Uterus (tissue), 4 donors: Measurements from ENCODE around the gene TFPI2. TPM values are rescaled to one million over a fixed set of nuclear protein-coding genes. Genes with fewer than 3 reads are reported as not detected.

Experiments
- DNase-seq, 2 donors: peaks; one replicate each; pipeline ENCODE4 v3.0.0-alpha.2; 2019 to 2020
- H3K27ac ChIP-seq, 2 donors: fragments of 200-600 bp; sonication (generic); 1 replicate in 1 of 2; 2 replicates in 1 of 2; pipeline ENCODE4 v1.5.1; 2016 to 2018
- H3K27me3 ChIP-seq, 2 donors: fragments of 200-600 bp; sonication (generic); one replicate each; pipeline ENCODE4 v1.5.1; 2018 to 2019; ENCODE audit warnings: control low read depth in 1 of 2
- H3K36me3 ChIP-seq, 2 donors: fragments of 200-600 bp; sonication (generic); one replicate each; pipeline ENCODE4 v1.5.1; 2019; ENCODE audit warnings: control low read depth in 1 of 2
- H3K4me1 ChIP-seq, 2 donors: fragments of 200-600 bp; sonication (generic); one replicate each; pipeline ENCODE4 v1.5.1; 2018 to 2019; ENCODE audit warnings: control low read depth in 1 of 2
- H3K4me3 ChIP-seq, 2 donors: fragments of 200-600 bp; sonication (generic); 1 replicate in 1 of 2; 2 replicates in 1 of 2; pipeline ENCODE4 v1.5.1; 2018 to 2019; ENCODE audit warnings: mild to moderate bottlenecking in 1 of 2
- H3K9me3 ChIP-seq, 2 donors: fragments of 200-600 bp; sonication (generic); one replicate each; pipeline ENCODE4 v1.5.1; 2019; ENCODE audit warnings: control low read depth in 1 of 2
- POLR2A ChIP-seq, 2 donors: fragments of 450-650 bp; IDR thresholded peaks; one replicate each; pipeline ENCODE4 v1.6.1; 2016; ENCODE audit warnings: antibody characterized with exemption in 2 of 2, mild to moderate bottlenecking in 1 of 2, moderate library complexity in 1 of 2
- intact Hi-C: fragments of 100-400 bp; cut with DNase I; formaldehyde crosslinking; loops from one replicate; pipeline ENCODE4 v1.15.1; 2023; ENCODE audit warnings: low total_unique reads
- total RNA-seq, 4 donors: library from RNA; depleted of rRNA in 3 of 4; stranded (reverse); fragments of >200 nt in 3 of 4; gene quantifications; one replicate each; pipeline versions ENCODE4 v1.1.0 to v1.2.4, GENCODE V29; 2014 to 2023
- TF ChIP-seq, protein P1 (sequence below), 4 experiments: fragments of 200-600 bp in 2 of 4; fragments of 450-650 bp in 2 of 4; sonication (generic) in 2 of 4; IDR thresholded peaks; one replicate each; pipeline ENCODE4 v1.5.1; 2016 to 2019; ENCODE audit warnings: antibody characterized with exemption in 4 of 4, mild to moderate bottlenecking in 2 of 4, moderate library complexity in 1 of 4
- donor health status: DM: yes; HTN: yes; CAD: no.

TFPI2 gene, protein sequence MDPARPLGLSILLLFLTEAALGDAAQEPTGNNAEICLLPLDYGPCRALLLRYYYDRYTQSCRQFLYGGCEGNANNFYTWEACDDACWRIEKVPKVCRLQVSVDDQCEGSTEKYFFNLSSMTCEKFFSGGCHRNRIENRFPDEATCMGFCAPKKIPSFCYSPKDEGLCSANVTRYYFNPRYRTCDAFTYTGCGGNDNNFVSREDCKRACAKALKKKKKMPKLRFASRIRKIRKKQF
- 10 to 100 TPM in 2 of 4 donors, 1 to 10 TPM in 1, not detected in 1; 6.2 to 15.1 (median 10.5) TPM for total RNA-seq

DNA sequence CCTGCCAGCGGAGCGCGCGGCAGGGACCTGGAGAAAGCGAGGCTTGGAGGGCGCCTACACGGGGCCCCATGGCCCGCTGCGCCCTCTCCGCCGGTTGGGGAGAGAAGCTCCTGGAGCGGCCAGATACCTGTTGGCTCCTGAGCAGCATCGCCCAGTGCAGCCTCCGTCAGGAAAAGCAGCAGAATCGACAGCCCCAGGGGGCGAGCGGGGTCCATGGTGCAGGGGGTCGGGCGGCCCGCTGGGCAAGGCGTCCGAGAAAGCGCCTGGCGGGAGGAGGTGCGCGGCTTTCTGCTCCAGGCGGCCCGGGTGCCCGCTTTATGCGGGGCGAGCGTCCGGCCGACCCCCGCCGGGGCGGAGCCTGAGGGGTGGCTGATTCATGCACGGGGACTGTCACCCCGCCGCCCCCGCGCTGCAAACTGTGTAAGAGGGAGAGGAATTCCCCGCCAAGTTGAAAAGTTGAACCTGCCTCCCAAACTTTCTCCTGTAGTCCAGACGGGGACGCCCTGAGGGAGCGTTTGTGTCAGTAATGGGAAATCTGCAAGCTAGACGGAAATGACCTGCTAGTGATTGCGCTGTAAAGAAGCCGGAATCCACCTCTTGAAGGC, at the start of gene TFPI2:
TFPI2 (minus strand) TSS at position 290 of the 605 bp plus-strand sequence; CDS start at position 215, 75 bp downstream.
- intact Hi-C loops, result no loop called here

DNA sequence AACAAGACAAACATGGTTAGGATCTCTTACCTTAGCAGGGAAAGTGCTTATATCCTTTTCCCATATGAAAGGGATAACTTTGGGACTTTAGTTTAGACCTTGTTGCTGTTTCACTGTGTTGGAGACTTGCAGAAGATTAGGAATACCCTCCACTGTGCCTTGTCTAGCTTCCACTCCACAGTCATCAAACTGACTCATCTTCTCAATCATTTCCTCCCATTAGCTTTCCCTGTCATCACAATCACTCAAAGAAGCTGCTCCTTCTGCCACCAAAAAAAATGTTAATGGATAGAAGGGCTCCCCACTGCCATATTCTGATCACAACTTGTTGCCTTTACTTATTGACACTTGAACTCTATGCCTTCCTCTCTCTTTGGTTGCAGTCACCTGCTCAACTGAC, 47.7 kb upstream of the TFPI2 start:
- Histone ChIP-seq H3K27me3 (no peaks in the 10 kb centered on the region), H3K27ac (no peak overlapping the region), H3K4me1 (no peaks in the 10 kb centered on the region), H3K36me3 (no peaks in the 10 kb centered on the region), H3K9me3 (no peaks in the 10 kb centered on the region), H3K4me3 (no peak overlapping the region)
- intact Hi-C loops, result no loop called here
- TF ChIP-seq POLR2A (IDR thresholded peaks at IDR 0.05), result no peak
- TF ChIP-seq, protein P1, sequence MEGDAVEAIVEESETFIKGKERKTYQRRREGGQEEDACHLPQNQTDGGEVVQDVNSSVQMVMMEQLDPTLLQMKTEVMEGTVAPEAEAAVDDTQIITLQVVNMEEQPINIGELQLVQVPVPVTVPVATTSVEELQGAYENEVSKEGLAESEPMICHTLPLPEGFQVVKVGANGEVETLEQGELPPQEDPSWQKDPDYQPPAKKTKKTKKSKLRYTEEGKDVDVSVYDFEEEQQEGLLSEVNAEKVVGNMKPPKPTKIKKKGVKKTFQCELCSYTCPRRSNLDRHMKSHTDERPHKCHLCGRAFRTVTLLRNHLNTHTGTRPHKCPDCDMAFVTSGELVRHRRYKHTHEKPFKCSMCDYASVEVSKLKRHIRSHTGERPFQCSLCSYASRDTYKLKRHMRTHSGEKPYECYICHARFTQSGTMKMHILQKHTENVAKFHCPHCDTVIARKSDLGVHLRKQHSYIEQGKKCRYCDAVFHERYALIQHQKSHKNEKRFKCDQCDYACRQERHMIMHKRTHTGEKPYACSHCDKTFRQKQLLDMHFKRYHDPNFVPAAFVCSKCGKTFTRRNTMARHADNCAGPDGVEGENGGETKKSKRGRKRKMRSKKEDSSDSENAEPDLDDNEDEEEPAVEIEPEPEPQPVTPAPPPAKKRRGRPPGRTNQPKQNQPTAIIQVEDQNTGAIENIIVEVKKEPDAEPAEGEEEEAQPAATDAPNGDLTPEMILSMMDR (IDR thresholded peaks at IDR 0.05), result no peak
- DNase-seq, result no peak

More for the DNA sequence above, at the start of gene TFPI2:
- H3K27ac ChIP-seq, result peak within 1 kb of the TSS; percentile 40 to 49
- H3K4me1 ChIP-seq, result no peaks in the 10 kb centered on the region
- no peaks in the 10 kb centered on the region for H3K36me3 ChIP-seq
- TF ChIP-seq, protein P1 (IDR thresholded peaks at IDR 0.05), result peak in 2 of 4 experiments; percentile 5 to 20
- TF ChIP-seq POLR2A (IDR thresholded peaks at IDR 0.05), result peak in 1 of 2 donors; percentile 33
- no peaks in the 10 kb centered on the region for H3K9me3 ChIP-seq
- peak; percentile 44 to 64 for DNase-seq
- no peaks in the 10 kb centered on the region for H3K27me3 ChIP-seq
- peak within 1 kb of the TSS; percentile 45 to 62 for H3K4me3 ChIP-seq

DNA sequence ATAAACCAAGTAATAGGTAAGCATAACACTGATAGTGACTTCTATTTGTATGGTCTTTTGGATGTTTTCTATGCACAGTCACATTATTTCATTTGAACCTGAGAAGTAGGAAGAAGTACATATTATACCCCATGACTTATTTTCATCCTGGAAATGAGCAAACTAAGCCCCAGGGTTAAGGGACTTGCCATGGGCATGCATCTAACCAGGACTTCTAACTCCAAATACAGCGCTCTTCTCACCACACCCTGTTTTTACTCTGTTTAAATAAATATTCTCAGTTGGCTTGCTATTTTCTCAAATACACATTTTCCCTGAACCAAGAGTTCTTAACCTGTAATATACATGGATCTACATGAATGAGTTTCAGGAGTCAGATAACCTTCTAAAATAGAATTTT, 47.3 kb upstream of the TFPI2 start:
- TF ChIP-seq, protein P1 (IDR thresholded peaks at IDR 0.05), result no peak
- no peak for TF ChIP-seq POLR2A (IDR thresholded peaks at IDR 0.05)
- H3K4me3 ChIP-seq, result no peak overlapping the region
- no peak for DNase-seq
- no peaks in the 10 kb centered on the region for H3K36me3 ChIP-seq
- H3K4me1 ChIP-seq, result no peaks in the 10 kb centered on the region
- H3K9me3 ChIP-seq, result no peaks in the 10 kb centered on the region
- intact Hi-C loops, result no loop called here
- H3K27me3 ChIP-seq, result no peaks in the 10 kb centered on the region
- no peak overlapping the region for H3K27ac ChIP-seq

GRCh38 chr7:93935102-93935501, 44.5 kb upstream of the TFPI2 start:
- Histone ChIP-seq H3K4me3 (no peak overlapping the region), H3K9me3 (no peaks in the 10 kb centered on the region), H3K4me1 (no peaks in the 10 kb centered on the region), H3K36me3 (no peaks in the 10 kb centered on the region), H3K27ac (no peak overlapping the region), H3K27me3 (no peaks in the 10 kb centered on the region)
- intact Hi-C loops, result no loop called here
- DNase-seq, result no peak
- no peak for TF ChIP-seq POLR2A (IDR thresholded peaks at IDR 0.05)
- TF ChIP-seq, protein P1 (IDR thresholded peaks at IDR 0.05), result no peak

GRCh38 chr7:93933156-93933555, 42.6 kb upstream of the TFPI2 start:
- H3K4me1 ChIP-seq, result no peaks in the 10 kb centered on the region
- H3K36me3 ChIP-seq, result no peaks in the 10 kb centered on the region
- DNase-seq, result no peak
- TF ChIP-seq, protein P1 (IDR thresholded peaks at IDR 0.05), result no peak
- H3K9me3 ChIP-seq, result no peaks in the 10 kb centered on the region
- no peaks in the 10 kb centered on the region for H3K27me3 ChIP-seq
- intact Hi-C loops, result no loop called here
- H3K27ac ChIP-seq, result no peak overlapping the region
- no peak overlapping the region for H3K4me3 ChIP-seq
